SK-N-SH (cell line): ENCODE measurements around the gene CFAP20.
A peak's percentile ranks its signal among the peaks of the same experiment; 100 is the strongest.

Experiments used
- EP300 ChIP-seq, 2 experiments: IDR thresholded peaks; 2 replicates each; pipeline versions ENCODE4 v1.4.0 to v1.6.1; 2012; ENCODE audit warnings: borderline replicate concordance in 1 of 2, low read depth in 1 of 2, low read length in 1 of 2
- POLR2AphosphoS5 ChIP-seq: IDR thresholded peaks from 2 replicates; pipeline ENCODE4 v1.6.1; 2012; ENCODE audit warnings: low read depth, low read length
- SMC3 ChIP-seq: IDR thresholded peaks from 2 replicates; pipeline ENCODE4 v1.6.1; 2012; ENCODE audit warnings: low read depth, low read length, improper control_type of control experiment
- TAF1 ChIP-seq: IDR thresholded peaks from 2 replicates; pipeline ENCODE4 v1.6.1; 2012; ENCODE audit warnings: low read depth, mild to moderate bottlenecking, low read length, moderate library complexity, borderline replicate concordance
- TF ChIP-seq, protein P1 (sequence below): fragments of 200-600 bp; sonication (generic); IDR thresholded peaks from 2 replicates; pipeline ENCODE4 v1.6.1; 2017; ENCODE audit warnings: antibody characterized with exemption, mild to moderate bottlenecking, moderate library complexity
- TF ChIP-seq, protein P2 (sequence below): IDR thresholded peaks from 2 replicates; pipeline ENCODE4 v1.4.0; 2012; ENCODE audit warnings: low read depth, borderline replicate concordance
- TF ChIP-seq, protein P3 (sequence below): IDR thresholded peaks from 2 replicates; pipeline ENCODE4 v1.6.1; 2012; ENCODE audit warnings: mild to moderate bottlenecking, low read depth, low read length, moderate library complexity

DNA sequence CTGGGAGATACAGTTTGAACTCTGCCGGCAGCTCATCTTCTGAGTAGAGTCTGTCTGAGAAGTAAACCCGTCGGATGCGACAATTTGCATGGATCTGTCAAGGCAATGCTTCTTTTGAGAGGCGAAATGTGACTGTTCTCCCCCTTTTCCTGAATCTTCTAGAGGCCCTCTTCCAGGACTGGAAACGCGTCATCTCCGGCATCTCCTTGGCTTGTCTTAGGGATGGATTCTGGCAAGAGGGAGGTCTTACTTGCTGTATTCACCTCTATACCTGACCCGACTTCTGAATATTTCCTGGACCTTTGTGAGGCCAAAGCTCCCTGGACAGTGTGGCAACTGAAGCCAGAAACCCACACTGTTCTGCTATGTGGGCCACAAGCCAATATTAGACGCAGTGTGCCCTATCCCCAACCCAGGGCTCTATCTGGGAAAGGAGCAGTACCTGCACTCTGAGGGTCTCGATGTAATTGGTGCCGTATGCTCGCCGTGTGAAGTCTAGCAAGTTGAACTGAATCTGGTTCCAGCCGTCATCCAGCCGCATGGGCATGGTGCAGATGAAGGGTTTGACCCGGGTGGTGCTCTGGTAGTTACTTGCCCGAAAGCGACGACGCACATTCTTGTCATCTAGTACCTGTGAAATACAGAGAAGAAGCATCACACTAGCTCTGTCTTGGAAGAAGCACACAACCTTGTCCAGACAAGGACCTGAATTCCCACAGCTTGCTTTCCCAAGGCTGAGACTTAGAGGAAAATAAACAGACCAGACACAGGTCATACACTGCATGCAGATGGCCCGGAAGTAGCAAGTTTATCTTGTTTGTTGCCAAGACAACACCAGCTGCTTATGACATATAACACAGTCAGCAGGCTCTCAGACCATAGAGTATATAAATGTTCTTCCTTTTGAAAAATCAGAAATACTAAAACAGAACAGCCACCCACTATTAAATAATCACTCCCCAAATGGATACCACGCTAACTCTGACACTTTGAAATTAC is 14.1 kb downstream of the CFAP20 start:
- TF ChIP-seq SMC3 (no peak), POLR2AphosphoS5 (no peak), TAF1 (no peak), EP300 (IDR thresholded peaks at IDR 0.05; ENCODE audit: borderline replicate concordance in 1 of 2, low read depth in 1 of 2, low read length in 1 of 2) (peak in 1 of 2 experiments; percentile 85; a peak in 2 of 4 replicates)
- TF ChIP-seq, protein P1, sequence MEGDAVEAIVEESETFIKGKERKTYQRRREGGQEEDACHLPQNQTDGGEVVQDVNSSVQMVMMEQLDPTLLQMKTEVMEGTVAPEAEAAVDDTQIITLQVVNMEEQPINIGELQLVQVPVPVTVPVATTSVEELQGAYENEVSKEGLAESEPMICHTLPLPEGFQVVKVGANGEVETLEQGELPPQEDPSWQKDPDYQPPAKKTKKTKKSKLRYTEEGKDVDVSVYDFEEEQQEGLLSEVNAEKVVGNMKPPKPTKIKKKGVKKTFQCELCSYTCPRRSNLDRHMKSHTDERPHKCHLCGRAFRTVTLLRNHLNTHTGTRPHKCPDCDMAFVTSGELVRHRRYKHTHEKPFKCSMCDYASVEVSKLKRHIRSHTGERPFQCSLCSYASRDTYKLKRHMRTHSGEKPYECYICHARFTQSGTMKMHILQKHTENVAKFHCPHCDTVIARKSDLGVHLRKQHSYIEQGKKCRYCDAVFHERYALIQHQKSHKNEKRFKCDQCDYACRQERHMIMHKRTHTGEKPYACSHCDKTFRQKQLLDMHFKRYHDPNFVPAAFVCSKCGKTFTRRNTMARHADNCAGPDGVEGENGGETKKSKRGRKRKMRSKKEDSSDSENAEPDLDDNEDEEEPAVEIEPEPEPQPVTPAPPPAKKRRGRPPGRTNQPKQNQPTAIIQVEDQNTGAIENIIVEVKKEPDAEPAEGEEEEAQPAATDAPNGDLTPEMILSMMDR = no peak
- TF ChIP-seq, protein P2, sequence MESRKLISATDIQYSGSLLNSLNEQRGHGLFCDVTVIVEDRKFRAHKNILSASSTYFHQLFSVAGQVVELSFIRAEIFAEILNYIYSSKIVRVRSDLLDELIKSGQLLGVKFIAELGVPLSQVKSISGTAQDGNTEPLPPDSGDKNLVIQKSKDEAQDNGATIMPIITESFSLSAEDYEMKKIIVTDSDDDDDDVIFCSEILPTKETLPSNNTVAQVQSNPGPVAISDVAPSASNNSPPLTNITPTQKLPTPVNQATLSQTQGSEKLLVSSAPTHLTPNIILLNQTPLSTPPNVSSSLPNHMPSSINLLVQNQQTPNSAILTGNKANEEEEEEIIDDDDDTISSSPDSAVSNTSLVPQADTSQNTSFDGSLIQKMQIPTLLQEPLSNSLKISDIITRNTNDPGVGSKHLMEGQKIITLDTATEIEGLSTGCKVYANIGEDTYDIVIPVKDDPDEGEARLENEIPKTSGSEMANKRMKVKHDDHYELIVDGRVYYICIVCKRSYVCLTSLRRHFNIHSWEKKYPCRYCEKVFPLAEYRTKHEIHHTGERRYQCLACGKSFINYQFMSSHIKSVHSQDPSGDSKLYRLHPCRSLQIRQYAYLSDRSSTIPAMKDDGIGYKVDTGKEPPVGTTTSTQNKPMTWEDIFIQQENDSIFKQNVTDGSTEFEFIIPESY = no peak
- TF ChIP-seq, protein P3, sequence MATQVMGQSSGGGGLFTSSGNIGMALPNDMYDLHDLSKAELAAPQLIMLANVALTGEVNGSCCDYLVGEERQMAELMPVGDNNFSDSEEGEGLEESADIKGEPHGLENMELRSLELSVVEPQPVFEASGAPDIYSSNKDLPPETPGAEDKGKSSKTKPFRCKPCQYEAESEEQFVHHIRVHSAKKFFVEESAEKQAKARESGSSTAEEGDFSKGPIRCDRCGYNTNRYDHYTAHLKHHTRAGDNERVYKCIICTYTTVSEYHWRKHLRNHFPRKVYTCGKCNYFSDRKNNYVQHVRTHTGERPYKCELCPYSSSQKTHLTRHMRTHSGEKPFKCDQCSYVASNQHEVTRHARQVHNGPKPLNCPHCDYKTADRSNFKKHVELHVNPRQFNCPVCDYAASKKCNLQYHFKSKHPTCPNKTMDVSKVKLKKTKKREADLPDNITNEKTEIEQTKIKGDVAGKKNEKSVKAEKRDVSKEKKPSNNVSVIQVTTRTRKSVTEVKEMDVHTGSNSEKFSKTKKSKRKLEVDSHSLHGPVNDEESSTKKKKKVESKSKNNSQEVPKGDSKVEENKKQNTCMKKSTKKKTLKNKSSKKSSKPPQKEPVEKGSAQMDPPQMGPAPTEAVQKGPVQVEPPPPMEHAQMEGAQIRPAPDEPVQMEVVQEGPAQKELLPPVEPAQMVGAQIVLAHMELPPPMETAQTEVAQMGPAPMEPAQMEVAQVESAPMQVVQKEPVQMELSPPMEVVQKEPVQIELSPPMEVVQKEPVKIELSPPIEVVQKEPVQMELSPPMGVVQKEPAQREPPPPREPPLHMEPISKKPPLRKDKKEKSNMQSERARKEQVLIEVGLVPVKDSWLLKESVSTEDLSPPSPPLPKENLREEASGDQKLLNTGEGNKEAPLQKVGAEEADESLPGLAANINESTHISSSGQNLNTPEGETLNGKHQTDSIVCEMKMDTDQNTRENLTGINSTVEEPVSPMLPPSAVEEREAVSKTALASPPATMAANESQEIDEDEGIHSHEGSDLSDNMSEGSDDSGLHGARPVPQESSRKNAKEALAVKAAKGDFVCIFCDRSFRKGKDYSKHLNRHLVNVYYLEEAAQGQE = no peak
